DOHH2 (cell line): ENCODE results near the gene MTCH2.
A peak's percentile ranks its signal among the peaks of the same experiment; 100 is the strongest.

Source experiments
- H3F3A ChIP-seq: fragments of 200-600 bp; sonication (generic), shearing (Covaris generic); 2 replicates; pipeline ENCODE4 v1.6.0; 2016; ENCODE audit warnings: antibody characterized with exemption, mild to moderate bottlenecking; ENCODE audit not compliant: control insufficient read depth, insufficient read depth
- H3K27ac ChIP-seq: fragments of 200-600 bp; sonication (generic); 2 replicates; pipeline ENCODE4 v1.5.1; 2014; ENCODE audit warnings: low read depth, mild to moderate bottlenecking, low read length, moderate library complexity
- H3K27me3 ChIP-seq: fragments of 200-600 bp; sonication (generic); 2 replicates; pipeline ENCODE4 v1.6.1; 2014; ENCODE audit warnings: mild to moderate bottlenecking, low read length, mixed read lengths; ENCODE audit not compliant: control insufficient read depth
- H3K36me3 ChIP-seq: fragments of 200-600 bp; sonication (generic); 2 replicates; pipeline ENCODE4 v1.6.1; 2014; ENCODE audit warnings: mild to moderate bottlenecking, low read length, moderate library complexity, mixed read lengths; ENCODE audit not compliant: control insufficient read depth
- H3K4me1 ChIP-seq: fragments of 200-600 bp; sonication (generic); 2 replicates; pipeline ENCODE4 v1.6.1; 2014; ENCODE audit warnings: mild to moderate bottlenecking, low read length, mixed read lengths; ENCODE audit not compliant: control insufficient read depth
- H3K4me2 ChIP-seq: fragments of 200-600 bp; sonication (generic); 2 replicates; pipeline ENCODE4 v1.6.0; 2014; ENCODE audit warnings: mild to moderate bottlenecking, low read length, moderate library complexity
- H3K4me3 ChIP-seq: fragments of 200-600 bp; sonication (generic); 2 replicates; pipeline ENCODE4 v1.5.1; 2014; ENCODE audit warnings: mild to moderate bottlenecking, low read length, mixed read lengths
- H3K79me2 ChIP-seq: fragments of 200-600 bp; sonication (generic); 2 replicates; pipeline ENCODE4 v1.6.1; 2014; ENCODE audit warnings: mild to moderate bottlenecking, low read length, mixed read lengths; ENCODE audit not compliant: control insufficient read depth
- H3K9me2 ChIP-seq: fragments of 200-600 bp; sonication (generic); replicated peaks from 2 replicates; pipeline ENCODE4 v1.6.1; 2014; ENCODE audit warnings: mild to moderate bottlenecking, low read length, mixed read lengths; ENCODE audit not compliant: control insufficient read depth
- H3K9me3 ChIP-seq: fragments of 200-600 bp; sonication (generic); 2 replicates; pipeline ENCODE4 v1.6.1; 2014; ENCODE audit warnings: antibody characterized with exemption, low read length, mixed read lengths; ENCODE audit not compliant: control insufficient read depth, insufficient read depth
- H4K20me1 ChIP-seq: fragments of 200-600 bp; sonication (generic); 2 replicates; pipeline ENCODE4 v1.6.0; 2014; ENCODE audit warnings: low read depth, mild to moderate bottlenecking, antibody characterized with exemption, low read length, moderate library complexity; ENCODE audit not compliant: control insufficient read depth, insufficient read depth
- CTCF ChIP-seq: fragments of 200-600 bp; sonication (generic); IDR thresholded peaks from one replicate; pipeline ENCODE4 v1.5.1; 2014; ENCODE audit warnings: antibody characterized with exemption, mild to moderate bottlenecking, low read depth, low read length; ENCODE audit not compliant: poor library complexity, severe bottlenecking
- EZH2phosphoT487 ChIP-seq: fragments of 200-600 bp; sonication (generic); IDR thresholded peaks from 2 replicates; pipeline ENCODE4 v1.6.1; 2017; ENCODE audit warnings: borderline replicate concordance, mild to moderate bottlenecking, antibody characterized with exemption, low read length, moderate library complexity, mixed read lengths

Gene MTCH2

GRCh38 chr11:47583844-47584243, 58.5 kb downstream of the MTCH2 start:
- Histone ChIP-seq H4K20me1 (no peaks in the 10 kb centered on the region), H3K4me3 (no peak overlapping the region), H3K36me3 (peaks cover 58% of the 10 kb centered on the region), H3K27ac (no peak overlapping the region), H3F3A (no peaks in the 10 kb centered on the region), H3K27me3 (no peaks in the 10 kb centered on the region), H3K9me2 (no peaks in the 10 kb centered on the region), H3K9me3 (no peaks in the 10 kb centered on the region), H3K4me1 (peaks cover 13% of the 10 kb centered on the region), H3K4me2 (no peak overlapping the region), H3K79me2 (peaks cover 21% of the 10 kb centered on the region)
- no peak for TF ChIP-seq EZH2phosphoT487
- no peak for TF ChIP-seq CTCF

GRCh38 chr11:47578524-47579494, 63.5 kb downstream of the MTCH2 start, which contains the start of the genes KBTBD4 and NDUFS3:
TSS of gene KBTBD4 (minus strand) at chr11:47578970. CDS start at chr11:47578951, 19 bp downstream.
TSS of gene NDUFS3 (plus strand) at chr11:47579074. CDS start at chr11:47579092, 18 bp downstream.
- Histone ChIP-seq H3K36me3 (peaks cover 74% of the 10 kb centered on the region), H3F3A (no peaks in the 10 kb centered on the region), H3K9me2 (no peaks in the 10 kb centered on the region)

DNA sequence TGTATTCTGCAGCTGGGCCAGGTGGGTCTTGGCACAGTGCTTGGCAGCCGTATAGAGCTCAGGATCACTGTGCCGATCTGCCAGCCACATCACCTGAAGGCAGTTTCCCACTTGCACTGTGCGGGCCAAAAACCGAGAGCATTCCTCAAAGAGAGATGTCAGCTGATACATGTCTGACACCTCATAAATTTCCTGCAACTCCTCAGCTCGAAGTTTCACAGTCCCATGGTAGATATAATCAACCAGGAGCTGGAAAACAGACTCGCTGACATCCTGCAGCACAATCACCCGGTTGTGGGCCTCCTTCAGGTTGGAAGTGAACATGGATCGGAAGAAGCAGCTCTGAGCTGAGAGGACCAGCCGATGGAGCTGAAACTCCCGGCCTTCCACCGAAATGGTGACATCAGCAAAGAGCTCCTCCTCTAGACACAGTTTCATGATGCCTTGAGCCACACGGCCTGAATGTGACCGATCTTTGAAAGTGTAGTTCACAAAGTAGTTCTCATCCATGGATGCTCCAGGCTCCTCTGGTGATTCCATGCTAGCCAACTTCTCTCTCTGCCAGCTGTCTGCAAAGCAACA, 64.8 kb downstream of the MTCH2 start:
- Histone ChIP-seq H3K9me2 (no peaks in the 10 kb centered on the region), H3K36me3 (peaks cover 74% of the 10 kb centered on the region), H3K79me2 (peaks cover 66% of the 10 kb centered on the region), H3K4me3 (peak overlapping the region; percentile 99), H3K4me1 (peaks cover 26% of the 10 kb centered on the region), H3K27ac (no peak overlapping the region), H3K4me2 (peak overlapping the region; percentile 97), H4K20me1 (no peaks in the 10 kb centered on the region), H3K9me3 (no peaks in the 10 kb centered on the region), H3F3A (no peaks in the 10 kb centered on the region), H3K27me3 (no peaks in the 10 kb centered on the region)
- TF ChIP-seq EZH2phosphoT487 (no peak), CTCF (no peak)

More at GRCh38 chr11:47578524-47579494, 63.5 kb downstream of the MTCH2 start, which contains the start of the genes KBTBD4 and NDUFS3:
- no peaks in the 10 kb centered on the region for H4K20me1 ChIP-seq
- no peaks in the 10 kb centered on the region for H3K27me3 ChIP-seq
- H3K9me3 ChIP-seq = no peaks in the 10 kb centered on the region
- H3K4me2 ChIP-seq = peak within 1 kb of the TSS; percentile 97
- peak within 1 kb of the TSS; percentile 99 for H3K4me3 ChIP-seq
- peaks cover 26% of the 10 kb centered on the region for H3K4me1 ChIP-seq
- TF ChIP-seq CTCF (no peak), EZH2phosphoT487 (no peak)
- peak within 1 kb of the TSS; percentile 48 for H3K27ac ChIP-seq
- peaks cover 53% of the 10 kb centered on the region for H3K79me2 ChIP-seq
